Parathyroid adenoma (tissue), 2 donors: ENCODE measurements around the gene APPL2.

Source experiments
- H2AFZ ChIP-seq: fragments of 300-600 bp; sonication (generic); one replicate; pipeline ENCODE4 v1.7.0; 2017; ENCODE audit warnings: antibody characterized with exemption, mild to moderate bottlenecking
- H3K27ac ChIP-seq: fragments of 300-600 bp; sonication (generic); one replicate; pipeline ENCODE4 v1.7.0; 2017
- H3K27me3 ChIP-seq: fragments of 300-600 bp; sonication (generic); one replicate; pipeline ENCODE4 v1.7.0; 2017; ENCODE audit warnings: low read length; ENCODE audit not compliant: control insufficient read depth, insufficient read depth
- H3K36me3 ChIP-seq: fragments of 300-600 bp; sonication (generic); one replicate; pipeline ENCODE4 v1.7.0; 2017; ENCODE audit warnings: low read length; ENCODE audit not compliant: control insufficient read depth, insufficient read depth
- H3K4me1 ChIP-seq: fragments of 300-600 bp; sonication (generic); one replicate; pipeline ENCODE4 v1.7.0; 2017; ENCODE audit warnings: control low read depth
- H3K4me2 ChIP-seq: fragments of 300-600 bp; sonication (generic); one replicate; pipeline ENCODE4 v1.7.0; 2017; ENCODE audit warnings: low read length
- H3K4me3 ChIP-seq: fragments of 300-600 bp; sonication (generic); one replicate; pipeline ENCODE4 v1.7.0; 2017; ENCODE audit warnings: low read depth, low read length
- H3K79me2 ChIP-seq: fragments of 300-600 bp; sonication (generic); one replicate; pipeline ENCODE4 v1.7.0; 2017; ENCODE audit warnings: control low read depth
- H3K9ac ChIP-seq: fragments of 300-600 bp; sonication (generic); one replicate; pipeline ENCODE4 v1.7.0; 2017; ENCODE audit warnings: mild to moderate bottlenecking
- H3K9me3 ChIP-seq: fragments of 300-600 bp; sonication (generic); one replicate; pipeline ENCODE4 v1.7.0; 2017; ENCODE audit warnings: low read length; ENCODE audit not compliant: control insufficient read depth
- TF ChIP-seq, protein P1 (sequence below): fragments of 300-600 bp; sonication (generic); IDR thresholded peaks from one replicate; pipeline ENCODE4 v1.7.0; 2017; ENCODE audit warnings: antibody characterized with exemption, mild to moderate bottlenecking
- donor health status: primary hyperparathyroidism.

Gene APPL2

DNA sequence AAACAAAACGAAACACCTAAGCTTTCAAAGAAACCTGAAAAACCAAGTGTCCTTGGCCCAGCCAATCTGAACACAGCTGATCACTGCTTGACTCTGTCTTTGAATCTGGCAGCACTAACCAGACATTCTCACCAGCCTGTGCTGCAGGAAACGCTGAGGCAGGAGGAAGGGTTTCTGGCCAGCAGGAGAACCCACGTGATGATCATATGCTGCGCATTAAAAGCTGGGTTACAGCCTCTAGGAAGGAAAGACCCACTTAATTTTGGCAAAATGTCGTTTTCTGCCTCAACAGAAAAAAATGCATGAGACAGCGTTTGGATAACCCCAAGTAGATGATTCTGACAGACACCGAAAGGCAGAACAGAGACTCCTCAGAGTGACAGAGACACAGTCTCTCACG lies 9.8 kb downstream of the APPL2 start:
- no peak overlapping the region for H3K9ac ChIP-seq
- H3K4me1 ChIP-seq: peaks cover 17% of the 10 kb centered on the region
- TF ChIP-seq, protein P1, sequence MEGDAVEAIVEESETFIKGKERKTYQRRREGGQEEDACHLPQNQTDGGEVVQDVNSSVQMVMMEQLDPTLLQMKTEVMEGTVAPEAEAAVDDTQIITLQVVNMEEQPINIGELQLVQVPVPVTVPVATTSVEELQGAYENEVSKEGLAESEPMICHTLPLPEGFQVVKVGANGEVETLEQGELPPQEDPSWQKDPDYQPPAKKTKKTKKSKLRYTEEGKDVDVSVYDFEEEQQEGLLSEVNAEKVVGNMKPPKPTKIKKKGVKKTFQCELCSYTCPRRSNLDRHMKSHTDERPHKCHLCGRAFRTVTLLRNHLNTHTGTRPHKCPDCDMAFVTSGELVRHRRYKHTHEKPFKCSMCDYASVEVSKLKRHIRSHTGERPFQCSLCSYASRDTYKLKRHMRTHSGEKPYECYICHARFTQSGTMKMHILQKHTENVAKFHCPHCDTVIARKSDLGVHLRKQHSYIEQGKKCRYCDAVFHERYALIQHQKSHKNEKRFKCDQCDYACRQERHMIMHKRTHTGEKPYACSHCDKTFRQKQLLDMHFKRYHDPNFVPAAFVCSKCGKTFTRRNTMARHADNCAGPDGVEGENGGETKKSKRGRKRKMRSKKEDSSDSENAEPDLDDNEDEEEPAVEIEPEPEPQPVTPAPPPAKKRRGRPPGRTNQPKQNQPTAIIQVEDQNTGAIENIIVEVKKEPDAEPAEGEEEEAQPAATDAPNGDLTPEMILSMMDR: no peak
- no peak overlapping the region for H3K27ac ChIP-seq
- H3K27me3 ChIP-seq: no peaks in the 10 kb centered on the region
- no peak overlapping the region for H2AFZ ChIP-seq
- peak overlapping the region; percentile 23 for H3K4me3 ChIP-seq
- H3K9me3 ChIP-seq: no peaks in the 10 kb centered on the region
- no peaks in the 10 kb centered on the region for H3K36me3 ChIP-seq
- peak overlapping the region; percentile 72 for H3K4me2 ChIP-seq
- peaks cover 37% of the 10 kb centered on the region for H3K79me2 ChIP-seq

DNA sequence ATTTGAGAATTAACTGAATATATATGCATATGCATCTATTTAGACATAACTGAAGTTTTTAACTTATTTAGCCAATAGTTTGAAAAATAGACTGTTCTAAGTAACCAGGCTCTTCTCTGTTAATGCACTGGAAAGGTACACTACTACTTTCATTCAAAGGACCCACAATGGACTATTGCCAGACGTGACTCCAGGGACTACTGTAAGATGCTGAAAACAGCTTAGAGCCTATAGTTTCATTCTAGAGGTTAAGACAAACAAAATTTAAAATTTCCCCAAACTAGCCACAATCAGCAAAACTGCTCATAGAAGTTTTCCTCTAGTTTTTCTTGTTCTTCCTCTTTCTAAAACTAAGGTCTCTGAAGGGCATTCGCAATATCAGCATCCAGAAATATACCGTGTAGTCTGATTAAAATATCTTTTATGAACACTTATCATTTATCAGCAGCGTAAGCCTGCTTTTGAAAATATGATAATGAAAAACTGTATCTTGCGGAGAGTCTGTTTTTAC lies 10.4 kb downstream of the APPL2 start:
- H3K27ac ChIP-seq: no peak overlapping the region
- no peaks in the 10 kb centered on the region for H3K27me3 ChIP-seq
- no peak overlapping the region for H3K4me3 ChIP-seq
- H3K4me1 ChIP-seq: peaks cover 17% of the 10 kb centered on the region
- H3K4me2 ChIP-seq: peak overlapping the region; percentile 72
- no peak overlapping the region for H3K9ac ChIP-seq
- no peak overlapping the region for H2AFZ ChIP-seq
- H3K79me2 ChIP-seq: peaks cover 35% of the 10 kb centered on the region
- H3K9me3 ChIP-seq: no peaks in the 10 kb centered on the region
- TF ChIP-seq, protein P1: no peak
- H3K36me3 ChIP-seq: no peaks in the 10 kb centered on the region

DNA sequence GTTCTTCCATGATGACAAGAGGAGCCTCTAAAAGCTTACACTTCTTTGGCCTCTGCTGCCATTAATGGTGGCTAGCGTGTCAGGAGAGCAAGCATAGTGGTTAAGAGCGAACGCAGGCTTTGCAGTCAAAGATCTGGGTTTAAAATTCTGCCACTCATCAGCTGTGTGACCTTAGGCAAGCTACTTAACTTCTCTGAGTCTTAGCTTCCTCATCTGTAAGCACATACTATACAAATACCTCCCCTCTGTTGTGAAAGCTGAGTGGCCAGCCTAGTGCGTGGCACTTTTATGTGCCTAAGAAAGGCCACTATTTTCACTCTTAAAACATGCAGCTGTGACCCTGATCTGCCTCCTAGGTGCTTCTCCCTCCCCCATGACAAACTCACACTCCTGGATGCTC lies 11.6 kb downstream of the APPL2 start:
- no peak overlapping the region for H3K9ac ChIP-seq
- peaks cover 17% of the 10 kb centered on the region for H3K4me1 ChIP-seq
- no peak overlapping the region for H3K27ac ChIP-seq
- TF ChIP-seq, protein P1: no peak
- H3K9me3 ChIP-seq: no peaks in the 10 kb centered on the region
- no peaks in the 10 kb centered on the region for H3K36me3 ChIP-seq
- peaks cover 35% of the 10 kb centered on the region for H3K79me2 ChIP-seq
- no peak overlapping the region for H2AFZ ChIP-seq
- H3K4me2 ChIP-seq: no peak overlapping the region
- H3K27me3 ChIP-seq: no peaks in the 10 kb centered on the region
- no peak overlapping the region for H3K4me3 ChIP-seq

DNA sequence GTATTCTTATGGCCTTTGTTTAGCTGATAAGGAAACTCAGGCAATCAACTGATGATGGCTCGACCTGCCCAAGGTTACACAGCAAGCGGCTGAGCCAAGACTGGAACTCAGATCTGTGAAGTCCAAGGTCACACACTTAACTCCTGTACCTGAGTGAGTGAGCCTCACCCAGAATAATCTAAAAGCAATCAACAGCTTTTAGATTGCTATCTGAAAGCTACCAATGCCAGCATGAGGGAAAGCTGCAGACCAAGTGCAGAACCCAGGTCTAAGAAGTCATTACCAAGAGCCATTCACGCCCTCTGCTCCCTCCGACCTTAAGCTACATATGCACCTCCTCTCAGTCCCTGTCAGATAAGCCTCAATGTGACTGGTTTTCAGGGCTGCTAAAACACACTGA lies 12.1 kb downstream of the APPL2 start:
- Histone ChIP-seq H3K4me1 (peaks cover 17% of the 10 kb centered on the region), H3K9me3 (no peaks in the 10 kb centered on the region), H3K79me2 (peaks cover 35% of the 10 kb centered on the region), H3K9ac (no peak overlapping the region), H3K36me3 (no peaks in the 10 kb centered on the region), H3K27me3 (no peaks in the 10 kb centered on the region), H3K4me3 (no peak overlapping the region), H3K4me2 (peak overlapping the region; percentile 11), H2AFZ (no peak overlapping the region), H3K27ac (no peak overlapping the region)
- TF ChIP-seq, protein P1: no peak

DNA sequence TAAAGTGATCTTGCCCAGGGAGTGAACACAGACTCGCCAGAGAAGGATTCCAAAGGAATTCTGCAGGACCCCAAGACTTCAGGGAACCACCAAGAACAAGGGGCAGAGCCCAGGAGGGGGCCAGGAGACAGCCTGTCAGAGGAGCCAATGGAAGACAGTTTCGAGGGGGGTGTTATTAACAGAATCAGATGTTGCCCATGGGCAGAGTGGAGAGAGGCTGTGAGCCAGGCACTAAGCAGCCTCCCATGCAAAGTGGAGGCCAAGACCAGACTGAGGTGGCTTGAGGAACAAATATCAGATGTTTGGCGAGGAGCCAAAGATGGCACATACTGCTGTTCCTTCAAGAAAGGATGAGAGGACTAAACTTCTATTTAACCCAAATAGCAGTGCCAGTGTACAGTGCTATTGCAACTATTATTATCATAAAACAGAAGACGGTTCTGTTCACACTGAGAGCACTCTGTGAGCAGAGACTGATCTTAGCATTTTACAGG lies 12.6 kb downstream of the APPL2 start:
- H3K9me3 ChIP-seq: no peaks in the 10 kb centered on the region
- H3K36me3 ChIP-seq: no peaks in the 10 kb centered on the region
- no peak overlapping the region for H3K4me3 ChIP-seq
- no peaks in the 10 kb centered on the region for H3K27me3 ChIP-seq
- H2AFZ ChIP-seq: no peak overlapping the region
- peaks cover 17% of the 10 kb centered on the region for H3K4me1 ChIP-seq
- peak overlapping the region; percentile 11 for H3K4me2 ChIP-seq
- peaks cover 37% of the 10 kb centered on the region for H3K79me2 ChIP-seq
- no peak overlapping the region for H3K27ac ChIP-seq
- H3K9ac ChIP-seq: no peak overlapping the region
- TF ChIP-seq, protein P1: no peak
